Retinal pigment epithelial cell (primary cell): ENCODE measurements around the gene PKM.

ENCODE experiments used
- DNase-seq: peaks from one replicate; pipeline ENCODE4 v3.0.0-alpha.2; 2010; ENCODE audit warnings: low read depth
- H3K4me3 ChIP-seq: 2 replicates; pipeline ENCODE4 v1.5.1; 2011; ENCODE audit warnings: mild to moderate bottlenecking, low read length, control low read depth, moderate library complexity
- TF ChIP-seq, protein P1 (sequence below): conservative IDR thresholded peaks from 2 replicates; pipeline ENCODE4 v1.5.1; 2011; ENCODE audit warnings: low read depth, low read length, control low read depth, inconsistent platforms

Gene PKM

DNA sequence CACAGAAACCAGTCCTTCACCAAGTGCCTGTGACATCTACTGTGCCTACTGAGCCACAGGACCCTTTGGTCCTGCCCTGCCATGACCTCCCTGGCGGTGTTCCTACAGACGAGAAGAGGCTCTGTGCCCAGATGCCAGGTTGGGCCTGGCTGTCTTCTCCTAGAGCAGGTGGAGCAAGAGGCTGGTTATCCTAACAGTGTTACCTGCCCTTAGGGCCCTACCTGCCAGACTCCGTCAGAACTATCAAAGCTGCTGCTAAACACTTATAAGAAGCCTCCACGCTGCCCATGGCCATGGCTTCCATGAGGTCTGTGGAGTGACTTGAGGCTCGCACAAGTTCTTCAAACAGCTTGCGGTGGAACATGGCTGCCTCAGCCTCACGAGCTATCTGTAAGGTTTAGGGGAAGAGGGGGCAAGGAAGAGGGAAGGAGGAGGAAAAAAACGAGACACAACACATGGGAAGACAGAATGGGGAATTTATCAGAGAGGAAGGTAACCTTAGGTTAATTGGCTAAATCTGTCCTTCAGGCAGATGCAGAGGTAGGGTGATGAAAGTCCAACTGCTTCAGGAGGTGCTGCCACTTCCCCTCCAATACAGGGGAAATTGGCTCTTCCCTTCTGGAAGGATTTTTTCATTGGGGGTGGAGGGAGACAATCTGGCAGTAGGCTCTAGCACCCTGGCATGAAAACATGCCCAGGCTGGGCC is 28.0 kb downstream of the PKM start:
- TF ChIP-seq, protein P1, sequence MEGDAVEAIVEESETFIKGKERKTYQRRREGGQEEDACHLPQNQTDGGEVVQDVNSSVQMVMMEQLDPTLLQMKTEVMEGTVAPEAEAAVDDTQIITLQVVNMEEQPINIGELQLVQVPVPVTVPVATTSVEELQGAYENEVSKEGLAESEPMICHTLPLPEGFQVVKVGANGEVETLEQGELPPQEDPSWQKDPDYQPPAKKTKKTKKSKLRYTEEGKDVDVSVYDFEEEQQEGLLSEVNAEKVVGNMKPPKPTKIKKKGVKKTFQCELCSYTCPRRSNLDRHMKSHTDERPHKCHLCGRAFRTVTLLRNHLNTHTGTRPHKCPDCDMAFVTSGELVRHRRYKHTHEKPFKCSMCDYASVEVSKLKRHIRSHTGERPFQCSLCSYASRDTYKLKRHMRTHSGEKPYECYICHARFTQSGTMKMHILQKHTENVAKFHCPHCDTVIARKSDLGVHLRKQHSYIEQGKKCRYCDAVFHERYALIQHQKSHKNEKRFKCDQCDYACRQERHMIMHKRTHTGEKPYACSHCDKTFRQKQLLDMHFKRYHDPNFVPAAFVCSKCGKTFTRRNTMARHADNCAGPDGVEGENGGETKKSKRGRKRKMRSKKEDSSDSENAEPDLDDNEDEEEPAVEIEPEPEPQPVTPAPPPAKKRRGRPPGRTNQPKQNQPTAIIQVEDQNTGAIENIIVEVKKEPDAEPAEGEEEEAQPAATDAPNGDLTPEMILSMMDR: no peak
- H3K4me3 ChIP-seq: no peak overlapping the region
- no peak for DNase-seq

DNA sequence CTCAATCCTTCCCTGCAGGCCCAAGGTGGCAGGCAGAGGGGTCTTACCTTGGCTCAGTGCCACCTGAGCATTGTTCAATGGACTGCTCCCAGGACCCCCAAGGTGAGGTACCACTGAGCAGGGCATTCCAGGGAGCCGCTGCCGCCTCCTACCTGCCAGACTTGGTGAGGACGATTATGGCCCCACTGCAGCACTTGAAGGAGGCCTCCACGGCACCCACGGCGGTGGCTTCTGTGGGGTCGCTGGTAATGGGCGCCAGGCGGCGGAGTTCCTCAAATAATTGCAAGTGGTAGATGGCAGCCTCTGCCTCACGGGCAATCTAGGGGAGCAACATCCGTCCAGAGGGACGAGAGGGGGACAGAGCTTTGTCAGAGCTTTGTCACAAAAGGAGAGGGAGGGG is 28.7 kb downstream of the PKM start:
- TF ChIP-seq, protein P1: no peak
- H3K4me3 ChIP-seq: no peak overlapping the region
- DNase-seq: no peak

DNA sequence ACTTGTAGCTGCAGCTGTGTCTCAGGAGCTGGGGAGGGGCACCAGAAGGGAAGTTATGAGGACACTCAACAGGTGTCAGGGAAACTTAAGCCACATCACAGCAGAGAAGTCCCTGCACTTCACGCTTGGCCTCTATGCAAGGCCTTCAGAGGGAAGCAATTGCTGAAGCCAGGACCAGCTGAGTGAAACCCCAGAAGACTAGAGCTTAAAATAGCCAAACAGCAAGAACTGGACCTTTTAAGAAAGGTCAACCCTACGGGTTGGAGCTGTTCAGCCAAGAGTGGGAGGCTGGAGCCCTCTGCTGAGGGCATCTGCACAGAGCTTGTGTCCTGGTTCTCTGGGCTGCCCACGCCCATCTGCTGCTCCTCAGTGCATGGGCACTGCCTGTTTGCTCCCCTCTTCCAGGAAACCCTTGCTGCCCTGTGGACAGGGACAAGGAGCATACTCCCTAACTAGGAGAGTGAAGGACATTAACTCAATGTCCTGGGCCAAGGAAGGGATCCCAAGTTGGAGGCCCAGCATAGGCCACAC is 29.5 kb downstream of the PKM start:
- TF ChIP-seq, protein P1: no peak
- H3K4me3 ChIP-seq: no peak overlapping the region
- DNase-seq: no peak

DNA sequence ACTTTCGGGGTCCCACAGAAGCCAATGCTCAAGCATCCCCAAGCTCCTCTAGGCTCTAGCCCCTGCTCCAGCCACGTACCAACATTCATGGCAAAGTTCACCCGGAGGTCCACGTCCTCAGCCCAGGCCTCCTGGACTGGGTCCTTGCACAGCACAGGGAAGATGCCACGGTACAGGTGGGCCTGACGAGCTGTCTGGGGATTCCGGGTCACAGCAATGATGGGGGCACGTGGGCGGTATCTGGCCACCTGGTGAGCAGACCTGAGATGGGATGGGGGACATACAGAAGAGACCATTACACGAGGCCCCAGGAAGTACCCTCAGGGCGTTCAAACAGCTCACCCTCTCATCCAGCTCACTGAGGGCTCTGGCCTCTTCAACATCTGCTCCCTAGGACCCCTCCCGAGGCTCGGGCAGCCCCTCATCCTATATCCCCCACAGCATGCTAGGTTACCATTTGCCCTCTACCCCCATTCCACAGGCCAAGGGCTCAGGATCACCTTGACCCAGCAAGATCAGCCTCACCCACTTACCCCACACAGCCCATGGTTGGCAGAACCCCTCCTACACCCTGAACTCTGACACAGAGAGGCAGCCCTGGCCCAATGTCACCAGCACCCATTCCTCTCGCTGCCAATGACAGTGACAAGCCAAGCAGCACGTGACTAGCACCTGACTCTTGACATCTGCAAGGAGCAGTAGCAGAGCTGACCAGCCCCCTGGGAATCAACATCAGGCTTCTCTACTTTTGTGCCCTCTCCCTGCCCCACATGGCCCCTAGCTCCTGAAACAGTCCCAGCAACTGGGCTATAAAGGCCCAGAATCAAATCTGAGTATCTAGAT is 30.4 kb downstream of the PKM start:
- no peak for DNase-seq
- TF ChIP-seq, protein P1: no peak
- no peak overlapping the region for H3K4me3 ChIP-seq

DNA sequence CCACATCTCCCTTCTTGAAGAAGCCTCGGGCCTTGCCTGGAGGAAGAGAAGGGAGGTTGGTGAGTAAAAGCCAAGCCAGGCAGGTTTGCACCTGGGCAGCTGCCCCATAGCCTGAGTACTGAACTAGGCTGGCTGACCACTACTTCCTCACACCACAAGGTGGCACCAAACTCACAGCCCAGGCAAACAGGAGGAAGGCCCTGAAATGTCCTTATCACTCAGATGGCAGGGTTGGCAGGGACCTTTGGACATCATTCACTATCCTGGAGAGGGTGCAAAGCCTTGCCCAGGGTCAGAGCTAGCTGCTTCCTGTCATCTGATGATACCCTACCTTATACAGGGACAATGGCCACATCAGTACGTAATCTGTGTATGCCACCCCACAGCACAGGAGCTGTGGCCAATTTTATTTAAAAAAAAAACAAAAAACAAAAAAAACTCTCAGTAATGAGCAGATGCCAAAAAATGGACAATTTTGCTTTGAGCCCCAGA is 31.2 kb downstream of the PKM start:
- no peak for DNase-seq
- H3K4me3 ChIP-seq: no peak overlapping the region
- TF ChIP-seq, protein P1: peak; percentile 97

DNA sequence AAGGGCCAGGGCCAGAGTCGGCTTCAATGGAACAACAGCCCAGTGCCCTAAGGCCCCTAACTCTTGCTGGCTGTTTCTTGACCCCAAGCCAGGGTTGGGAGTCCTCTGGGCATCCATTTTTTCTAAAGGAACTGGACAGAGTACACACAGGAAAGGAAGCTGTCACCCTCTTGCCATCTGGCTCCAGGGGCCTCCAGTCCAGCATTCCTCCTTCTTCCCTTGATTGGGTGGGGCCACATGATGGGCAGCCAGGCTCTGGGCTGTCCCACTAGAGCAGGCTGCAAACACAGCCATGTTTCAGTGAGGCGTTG is 31.8 kb downstream of the PKM start:
- TF ChIP-seq, protein P1: no peak

More for the DNA sequence above, 31.8 kb downstream of the PKM start:
- no peak for DNase-seq
- H3K4me3 ChIP-seq: no peak overlapping the region
